Liver (tissue), 3 donors: Measurements from ENCODE around the gene LRRC8B.

ENCODE experiments used
- EGR1 ChIP-seq, 2 donors: IDR thresholded peaks; 2 replicates each; pipeline ENCODE4 v1.6.1; 2016 to 2018; ENCODE audit warnings: antibody characterized with exemption in 2 of 2, low read depth in 2 of 2
- REST ChIP-seq: IDR thresholded peaks from 2 replicates; pipeline ENCODE4 v1.6.1; 2016; ENCODE audit warnings: antibody characterized with exemption, mild to moderate bottlenecking
- SP1 ChIP-seq: IDR thresholded peaks from 2 replicates; pipeline ENCODE4 v1.6.1; 2018; ENCODE audit warnings: antibody characterized with exemption, mild to moderate bottlenecking
- ZBTB33 ChIP-seq: IDR thresholded peaks from 2 replicates; pipeline ENCODE4 v1.6.1; 2016; ENCODE audit warnings: antibody characterized with exemption
- TF ChIP-seq, protein P1 (sequence below): fragments of 150-350 bp; IDR thresholded peaks from 2 replicates; pipeline ENCODE4 v1.5.1; 2017; ENCODE audit warnings: improper control_type of control experiment, low read depth, low read length; ENCODE audit not compliant: missing input control
- TF ChIP-seq, protein P2 (sequence below): IDR thresholded peaks from 2 replicates; pipeline ENCODE4 v1.6.1; 2016; ENCODE audit warnings: antibody characterized with exemption
- TF ChIP-seq, protein P3 (sequence below): IDR thresholded peaks from 2 replicates; pipeline ENCODE4 v1.6.1; 2016; ENCODE audit warnings: antibody characterized with exemption
- donor health status: healthy.
- donor health status: healthy.

- TF ChIP-seq, protein P1, sequence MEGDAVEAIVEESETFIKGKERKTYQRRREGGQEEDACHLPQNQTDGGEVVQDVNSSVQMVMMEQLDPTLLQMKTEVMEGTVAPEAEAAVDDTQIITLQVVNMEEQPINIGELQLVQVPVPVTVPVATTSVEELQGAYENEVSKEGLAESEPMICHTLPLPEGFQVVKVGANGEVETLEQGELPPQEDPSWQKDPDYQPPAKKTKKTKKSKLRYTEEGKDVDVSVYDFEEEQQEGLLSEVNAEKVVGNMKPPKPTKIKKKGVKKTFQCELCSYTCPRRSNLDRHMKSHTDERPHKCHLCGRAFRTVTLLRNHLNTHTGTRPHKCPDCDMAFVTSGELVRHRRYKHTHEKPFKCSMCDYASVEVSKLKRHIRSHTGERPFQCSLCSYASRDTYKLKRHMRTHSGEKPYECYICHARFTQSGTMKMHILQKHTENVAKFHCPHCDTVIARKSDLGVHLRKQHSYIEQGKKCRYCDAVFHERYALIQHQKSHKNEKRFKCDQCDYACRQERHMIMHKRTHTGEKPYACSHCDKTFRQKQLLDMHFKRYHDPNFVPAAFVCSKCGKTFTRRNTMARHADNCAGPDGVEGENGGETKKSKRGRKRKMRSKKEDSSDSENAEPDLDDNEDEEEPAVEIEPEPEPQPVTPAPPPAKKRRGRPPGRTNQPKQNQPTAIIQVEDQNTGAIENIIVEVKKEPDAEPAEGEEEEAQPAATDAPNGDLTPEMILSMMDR = no peak
- TF ChIP-seq EGR1 (IDR thresholded peaks at IDR 0.05; ENCODE audit: low read depth in 2 of 2) = no peak
- TF ChIP-seq, protein P2, sequence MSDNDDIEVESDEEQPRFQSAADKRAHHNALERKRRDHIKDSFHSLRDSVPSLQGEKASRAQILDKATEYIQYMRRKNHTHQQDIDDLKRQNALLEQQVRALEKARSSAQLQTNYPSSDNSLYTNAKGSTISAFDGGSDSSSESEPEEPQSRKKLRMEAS = peak; percentile 23
- peak; percentile 44 for TF ChIP-seq SP1
- no peak for TF ChIP-seq REST
- TF ChIP-seq, protein P3, sequence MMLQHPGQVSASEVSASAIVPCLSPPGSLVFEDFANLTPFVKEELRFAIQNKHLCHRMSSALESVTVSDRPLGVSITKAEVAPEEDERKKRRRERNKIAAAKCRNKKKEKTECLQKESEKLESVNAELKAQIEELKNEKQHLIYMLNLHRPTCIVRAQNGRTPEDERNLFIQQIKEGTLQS = no peak
- TF ChIP-seq ZBTB33 = no peak
These were observed 27.9 kb downstream of the LRRC8B start for GRCh38 chr1:89552471-89553081.
